Activated CD4-positive, alpha-beta T cell treated with anti-CD3 and anti-CD28 coated beads, Interleukin-2, Interleukin-4, amounts not matched to agents 100 ng/mL and 50 ng/mL, durations not matched to agents 16 hours and 8 hours (primary cell): ENCODE data around the gene HES5.
"Not testable (repeated sequence)": the region's sequence is repeated elsewhere in the genome, so short reads cannot be mapped to it uniquely, and the experiment has no call there.

Source experiments
- DNase-seq: peaks from one replicate; pipeline ENCODE4 v3.0.0-alpha.2; 2020; ENCODE audit warnings: low spot score

The HES5 gene

GRCh38 chr1:2529784-2530512, at the start of gene HES5:
HES5 (minus strand) TSS chr1:2530263; CDS start chr1:2530164, 99 bp downstream.
- DNase-seq: no peak

GRCh38 chr1:2578758-2579118, 48.7 kb upstream of the HES5 start:
- no peak for DNase-seq

- peak; percentile 53 for DNase-seq
Measured at GRCh38 chr1:2577565-2578075, 47.6 kb upstream of the HES5 start.

GRCh38 chr1:2575801-2576663, 46.0 kb upstream of the HES5 start:
- no peak for DNase-seq

GRCh38 chr1:2574350-2574749, 44.3 kb upstream of the HES5 start:
- no peak for DNase-seq

GRCh38 chr1:2573250-2573920, 43.3 kb upstream of the HES5 start:
- DNase-seq: no peak

GRCh38 chr1:2571348-2571747, 41.3 kb upstream of the HES5 start:
- no peak for DNase-seq

GRCh38 chr1:2570332-2570731, 40.3 kb upstream of the HES5 start:
- DNase-seq: no peak

GRCh38 chr1:2569703-2570102, 39.6 kb upstream of the HES5 start:
- not testable (repeated sequence) for DNase-seq

- no peak for DNase-seq
Measured at GRCh38 chr1:2569060-2569459, 39.0 kb upstream of the HES5 start.

- DNase-seq: not testable (repeated sequence)
Measured at GRCh38 chr1:2568187-2568816, 38.2 kb upstream of the HES5 start.

GRCh38 chr1:2567083-2567679, 37.1 kb upstream of the HES5 start:
- no peak for DNase-seq

GRCh38 chr1:2566101-2567045, 36.3 kb upstream of the HES5 start:
- DNase-seq: no peak

- DNase-seq: no peak
Measured at GRCh38 chr1:2564815-2565374, 34.8 kb upstream of the HES5 start.

- no peak for DNase-seq
Measured at GRCh38 chr1:2564006-2564814, 34.1 kb upstream of the HES5 start.

GRCh38 chr1:2563205-2563604, 33.1 kb upstream of the HES5 start:
- no peak for DNase-seq

GRCh38 chr1:2561898-2562895, 32.1 kb upstream of the HES5 start:
- no peak for DNase-seq

- DNase-seq: no peak
Measured at GRCh38 chr1:2561446-2561845, 31.4 kb upstream of the HES5 start.
